Activated CD8-positive, alpha-beta memory T cell treated with anti-CD3 and anti-CD28 coated beads for 24 hours (primary cell): Measurements from ENCODE around the gene PDE4D.

ENCODE experiments used
- DNase-seq: peaks from one replicate; pipeline ENCODE4 v3.0.0-alpha.2; 2020

PDE4D gene

GRCh38 chr5:59123595-59124561 is 769.6 kb downstream of the PDE4D start:
- DNase-seq = no peak

GRCh38 chr5:59119480-59119879 is 774.0 kb downstream of the PDE4D start:
- DNase-seq = no peak

GRCh38 chr5:59117320-59117719 is 776.2 kb downstream of the PDE4D start:
- DNase-seq = no peak

GRCh38 chr5:59116231-59116865 is 777.2 kb downstream of the PDE4D start:
- no peak for DNase-seq

GRCh38 chr5:59115345-59115744 is 778.2 kb downstream of the PDE4D start:
- no peak for DNase-seq

GRCh38 chr5:59109383-59109782 is 784.1 kb downstream of the PDE4D start:
- no peak for DNase-seq

- DNase-seq = no peak
These were observed 785.8 kb downstream of the PDE4D start for GRCh38 chr5:59107692-59108091.

GRCh38 chr5:59104400-59105127 is 789.0 kb downstream of the PDE4D start:
- no peak for DNase-seq

GRCh38 chr5:59103303-59103702 is 790.2 kb downstream of the PDE4D start:
- DNase-seq = no peak

GRCh38 chr5:59102437-59102836 is 791.1 kb downstream of the PDE4D start:
- no peak for DNase-seq

GRCh38 chr5:59100875-59101274 is 792.7 kb downstream of the PDE4D start:
- DNase-seq = no peak

- DNase-seq = no peak
These were observed 793.6 kb downstream of the PDE4D start for GRCh38 chr5:59099995-59100345.

- no peak for DNase-seq
These were observed 794.1 kb downstream of the PDE4D start for GRCh38 chr5:59099270-59099994.

GRCh38 chr5:59098743-59099142 is 794.8 kb downstream of the PDE4D start:
- DNase-seq = no peak

- DNase-seq = no peak
These were observed 795.8 kb downstream of the PDE4D start for GRCh38 chr5:59097712-59098111.

- DNase-seq = no peak
These were observed 796.4 kb downstream of the PDE4D start for GRCh38 chr5:59097116-59097515.

GRCh38 chr5:59095480-59095879 is 798.0 kb downstream of the PDE4D start:
- no peak for DNase-seq

GRCh38 chr5:59094864-59095263 is 798.7 kb downstream of the PDE4D start:
- no peak for DNase-seq

GRCh38 chr5:59093329-59093728 is 800.2 kb downstream of the PDE4D start:
- DNase-seq = no peak

GRCh38 chr5:59092758-59093157 is 800.8 kb downstream of the PDE4D start:
- no peak for DNase-seq

GRCh38 chr5:59091965-59092364 is 801.6 kb downstream of the PDE4D start:
- no peak for DNase-seq

- no peak for DNase-seq
These were observed 803.2 kb downstream of the PDE4D start for GRCh38 chr5:59090323-59090722.

GRCh38 chr5:59089767-59090166 is 803.8 kb downstream of the PDE4D start:
- no peak for DNase-seq
